Measurements from ENCODE around the gene NRAS.

Gene NRAS

GRCh38 chr1:114671011-114671938 lies 45.3 kb downstream of the NRAS start:
- peak; percentile 14 for DNase-seq

- DNase-seq: peak; percentile 31
These were observed 46.2 kb downstream of the NRAS start for GRCh38 chr1:114670083-114671010.

GRCh38 chr1:114669562-114670082 lies 46.9 kb downstream of the NRAS start, which contains the start of gene DENND2C:
TSS of gene DENND2C (minus strand) at chr1:114670049. CDS start at chr1:114625984, 44,065 bp downstream.
- no peak for DNase-seq

- DNase-seq: no peak
These were observed 47.6 kb downstream of the NRAS start for GRCh38 chr1:114668784-114669561.

GRCh38 chr1:114668373-114668772 lies 48.2 kb downstream of the NRAS start:
- DNase-seq: no peak

DNA sequence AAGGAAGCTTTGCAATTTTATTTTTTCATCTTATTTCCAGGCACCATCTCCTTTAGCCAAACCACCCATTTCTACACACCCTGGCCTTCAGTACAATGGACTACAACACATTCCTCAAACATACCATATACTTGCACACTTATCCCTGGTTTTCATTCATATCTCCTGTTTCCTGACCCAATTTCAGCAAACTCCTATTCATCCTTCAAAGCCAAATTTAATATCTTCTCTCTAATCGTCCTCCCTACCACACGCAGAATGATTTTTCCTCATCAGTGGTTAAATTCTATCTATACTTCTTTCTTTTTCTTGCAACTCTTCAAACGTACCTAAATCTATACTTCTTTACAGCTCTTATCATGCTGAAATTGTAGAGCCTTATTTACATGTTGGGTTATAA lies 49.6 kb downstream of the NRAS start:
- no peak for DNase-seq

- DNase-seq: no peak
These were observed 56.3 kb downstream of the NRAS start for GRCh38 chr1:114660238-114660637.
